NT2/D1 (cell line): ENCODE data around the gene CTDP1.

Experiments
- SUZ12 ChIP-seq: IDR thresholded peaks from 2 replicates; pipeline ENCODE4 v1.6.1; 2011; ENCODE audit not compliant: insufficient read length, insufficient read depth; ENCODE audit errors: extremely low read depth
- YY1 ChIP-seq: IDR thresholded peaks from 2 replicates; pipeline ENCODE4 v1.6.1; 2011; ENCODE audit not compliant: insufficient read length, insufficient read depth
- ZNF274 ChIP-seq: IDR thresholded peaks from 2 replicates; pipeline ENCODE4 v1.6.1; 2011; ENCODE audit warnings: mild to moderate bottlenecking, low read depth, low read length

- TF ChIP-seq ZNF274 (no peak), SUZ12 (no peak), YY1 (no peak)
Measured at GRCh38 chr18:79717059-79717458, 37.5 kb downstream of the CTDP1 start.
